Measurements from ENCODE around the gene PCDH9. TPM values are rescaled to one million over a fixed set of nuclear protein-coding genes. Genes with fewer than 3 reads are reported as not detected.

Gene PCDH9
- polyA plus RNA-seq, 3 donors, result 0.03 TPM; not detected in 1

GRCh38 chr13:67119481-67119894 lies 110.6 kb downstream of the PCDH9 start:
- TF ChIP-seq CTCF (IDR thresholded peaks at IDR 0.05), result no peak
- Histone ChIP-seq H3K4me1 (ENCODE audit: control insufficient read depth in 1 of 2, insufficient read depth in 2 of 2, low read length in 2 of 2) (no peaks in the 10 kb centered on the region), H3K9me3 (replicated peaks in 1 of 2; ENCODE audit: control insufficient read depth in 1 of 2, insufficient read depth in 1 of 2, low read length in 2 of 2) (no peaks in the 10 kb centered on the region), H3K4me3 (replicated peaks in 1 of 3; ENCODE audit: low read depth in 2 of 3, low read length in 3 of 3) (no peak overlapping the region), H4K20me1 (ENCODE audit: insufficient read depth, low read length) (no peaks in the 10 kb centered on the region), H3K27me3 (ENCODE audit: control insufficient read depth in 2 of 2, insufficient read depth in 2 of 2, low read length in 2 of 2) (no peaks in the 10 kb centered on the region), H3K4me2 (replicated peaks; ENCODE audit: extremely low read depth, low read length, poor library complexity, severe bottlenecking) (no peak overlapping the region), H2AFZ (ENCODE audit: insufficient read depth, low read depth, low read length, poor library complexity, severe bottlenecking) (no peak overlapping the region), H3K36me3 (replicated peaks in 1 of 2; ENCODE audit: control insufficient read depth in 1 of 2, insufficient read depth in 2 of 2, low read length in 2 of 2) (no peaks in the 10 kb centered on the region), H3K9ac (ENCODE audit: insufficient read depth, low read length, poor library complexity, severe bottlenecking) (no peak overlapping the region), H3K79me2 (ENCODE audit: insufficient read depth, low read length) (no peaks in the 10 kb centered on the region), H3K27ac (ENCODE audit: low read depth in 1 of 2, low read length in 2 of 2) (no peak overlapping the region)
- H3K27me3 Mint-ChIP-seq (ENCODE audit: low read depth in 3 of 3), result no peaks in the 10 kb centered on the region
- H3K36me3 Mint-ChIP-seq, result no peaks in the 10 kb centered on the region
- no peak overlapping the region for H3K27ac Mint-ChIP-seq
- WGBS (ENCODE audit: insufficient coverage), result no CpG with 5 or more reads among the region's 1 CpG
- H3K4me1 Mint-ChIP-seq, result no peaks in the 10 kb centered on the region
- no peak overlapping the region for H3K4me3 Mint-ChIP-seq
- DNase-seq, result no peak
- no peaks in the 10 kb centered on the region for H3K9me3 Mint-ChIP-seq
- intact Hi-C loops (cut with micrococcal nuclease), result no loop called here

GRCh38 chr13:67118277-67118676 lies 111.9 kb downstream of the PCDH9 start:
- no CpG with 5 or more reads among the region's 1 CpG for WGBS (ENCODE audit: insufficient coverage)
- no peak overlapping the region for H3K4me3 Mint-ChIP-seq
- Histone ChIP-seq H3K4me1 (ENCODE audit: control insufficient read depth in 1 of 2, insufficient read depth in 2 of 2, low read length in 2 of 2) (no peaks in the 10 kb centered on the region), H3K9ac (ENCODE audit: insufficient read depth, low read length, poor library complexity, severe bottlenecking) (no peak overlapping the region), H3K27me3 (ENCODE audit: control insufficient read depth in 2 of 2, insufficient read depth in 2 of 2, low read length in 2 of 2) (no peaks in the 10 kb centered on the region), H3K79me2 (ENCODE audit: insufficient read depth, low read length) (no peaks in the 10 kb centered on the region), H4K20me1 (ENCODE audit: insufficient read depth, low read length) (no peaks in the 10 kb centered on the region), H3K4me3 (replicated peaks in 1 of 3; ENCODE audit: low read depth in 2 of 3, low read length in 3 of 3) (no peak overlapping the region), H2AFZ (ENCODE audit: insufficient read depth, low read depth, low read length, poor library complexity, severe bottlenecking) (no peak overlapping the region), H3K9me3 (replicated peaks in 1 of 2; ENCODE audit: control insufficient read depth in 1 of 2, insufficient read depth in 1 of 2, low read length in 2 of 2) (no peaks in the 10 kb centered on the region), H3K4me2 (replicated peaks; ENCODE audit: extremely low read depth, low read length, poor library complexity, severe bottlenecking) (no peak overlapping the region), H3K27ac (ENCODE audit: low read depth in 1 of 2, low read length in 2 of 2) (no peak overlapping the region), H3K36me3 (replicated peaks in 1 of 2; ENCODE audit: control insufficient read depth in 1 of 2, insufficient read depth in 2 of 2, low read length in 2 of 2) (no peaks in the 10 kb centered on the region)
- H3K4me1 Mint-ChIP-seq, result no peaks in the 10 kb centered on the region
- H3K9me3 Mint-ChIP-seq, result peaks cover 0 to 4% (median 2%) of the 10 kb centered on the region in 7 donors
- H3K27me3 Mint-ChIP-seq (ENCODE audit: low read depth in 3 of 3), result no peaks in the 10 kb centered on the region
- intact Hi-C loops (cut with micrococcal nuclease), result no loop called here
- no peak for TF ChIP-seq CTCF (IDR thresholded peaks at IDR 0.05)
- no peak for DNase-seq
- H3K36me3 Mint-ChIP-seq, result no peaks in the 10 kb centered on the region
- no peak overlapping the region for H3K27ac Mint-ChIP-seq
